ENCODE results near the gene TEX54. TPM values are rescaled to one million over a fixed set of nuclear protein-coding genes. Genes with fewer than 3 reads are reported as not detected.
"Not testable (repeated sequence)": the region's sequence is repeated elsewhere in the genome, so short reads cannot be mapped to it uniquely, and the experiment has no call there.

Gene TEX54
- total RNA-seq, 4 donors from 2014 or later: not detected

DNA sequence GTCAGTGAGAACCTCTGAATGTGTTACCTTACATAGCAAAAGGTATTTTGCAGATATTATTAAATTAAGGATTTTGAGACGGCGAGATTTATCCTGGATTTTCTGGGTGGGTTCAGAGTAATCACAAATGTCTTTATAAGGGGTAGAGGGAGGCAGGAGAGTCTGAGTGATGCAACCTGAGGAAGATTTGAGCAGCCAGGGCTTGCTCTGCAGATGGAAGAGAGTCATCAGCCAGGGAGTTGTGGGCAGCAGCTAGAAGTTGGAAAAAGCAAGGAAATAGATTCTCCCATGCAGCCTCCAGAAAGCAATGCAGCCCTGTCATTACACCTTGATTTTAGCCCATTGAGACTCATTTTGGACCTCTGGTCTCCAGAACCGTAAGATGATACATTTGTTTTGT lies 10.8 kb upstream of the TEX54 start:
- DNase-seq: no peak
- peaks cover 12 to 36% (median 13%) of the 10 kb centered on the region in 3 donors for H3K4me1 ChIP-seq
- intact Hi-C loops (cut with DNase I): no loop called here
- no peaks in the 10 kb centered on the region for H3K27me3 ChIP-seq
- TF ChIP-seq, protein P1, sequence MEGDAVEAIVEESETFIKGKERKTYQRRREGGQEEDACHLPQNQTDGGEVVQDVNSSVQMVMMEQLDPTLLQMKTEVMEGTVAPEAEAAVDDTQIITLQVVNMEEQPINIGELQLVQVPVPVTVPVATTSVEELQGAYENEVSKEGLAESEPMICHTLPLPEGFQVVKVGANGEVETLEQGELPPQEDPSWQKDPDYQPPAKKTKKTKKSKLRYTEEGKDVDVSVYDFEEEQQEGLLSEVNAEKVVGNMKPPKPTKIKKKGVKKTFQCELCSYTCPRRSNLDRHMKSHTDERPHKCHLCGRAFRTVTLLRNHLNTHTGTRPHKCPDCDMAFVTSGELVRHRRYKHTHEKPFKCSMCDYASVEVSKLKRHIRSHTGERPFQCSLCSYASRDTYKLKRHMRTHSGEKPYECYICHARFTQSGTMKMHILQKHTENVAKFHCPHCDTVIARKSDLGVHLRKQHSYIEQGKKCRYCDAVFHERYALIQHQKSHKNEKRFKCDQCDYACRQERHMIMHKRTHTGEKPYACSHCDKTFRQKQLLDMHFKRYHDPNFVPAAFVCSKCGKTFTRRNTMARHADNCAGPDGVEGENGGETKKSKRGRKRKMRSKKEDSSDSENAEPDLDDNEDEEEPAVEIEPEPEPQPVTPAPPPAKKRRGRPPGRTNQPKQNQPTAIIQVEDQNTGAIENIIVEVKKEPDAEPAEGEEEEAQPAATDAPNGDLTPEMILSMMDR (IDR thresholded peaks at IDR 0.05): no peak
- TF ChIP-seq POLR2A (IDR thresholded peaks at IDR 0.05): no peak
- no peak overlapping the region for H3K4me3 ChIP-seq
- H3K36me3 ChIP-seq: no peaks in the 10 kb centered on the region
- 78 to 98% methylated on average over 3 of the region's 3 CpGs for WGBS, 2 donors
- H3K27ac ChIP-seq: no peak overlapping the region
- H3K9me3 ChIP-seq: no peaks in the 10 kb centered on the region

DNA sequence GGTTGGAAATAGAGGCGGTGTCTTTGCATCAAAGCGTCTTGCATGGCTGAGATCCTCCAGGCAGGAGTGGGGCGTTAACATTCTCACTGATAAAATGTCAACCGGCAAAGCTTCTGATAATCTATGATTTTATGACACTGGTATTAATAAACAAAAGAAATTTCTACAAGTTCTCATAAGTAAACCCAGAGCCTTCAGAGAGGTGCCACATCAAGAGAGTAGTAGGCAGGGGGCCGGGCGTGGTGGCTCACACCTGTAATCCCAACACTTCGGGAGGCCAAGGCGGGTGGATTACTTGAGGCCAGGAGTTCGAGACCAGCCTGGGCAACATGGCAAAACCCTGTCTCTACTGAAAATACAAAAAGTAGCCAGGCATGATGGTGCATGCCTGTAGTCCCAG lies 10.2 kb upstream of the TEX54 start:
- H3K27me3 ChIP-seq; H3K36me3 ChIP-seq; DNase-seq; H3K9me3 ChIP-seq; intact Hi-C loops (cut with DNase I): not testable (repeated sequence)
- Histone ChIP-seq H3K27ac (peak overlapping the region; percentile 95 to 99 (median 98)), H3K4me1 (peaks cover 17 to 42% (median 19%) of the 10 kb centered on the region in 3 donors), H3K4me3 (peak overlapping the region; percentile 41 to 93 (median 89))
- 76 to 80% methylated on average over 8 to 9 of the region's 9 CpGs for WGBS, 2 donors

DNA sequence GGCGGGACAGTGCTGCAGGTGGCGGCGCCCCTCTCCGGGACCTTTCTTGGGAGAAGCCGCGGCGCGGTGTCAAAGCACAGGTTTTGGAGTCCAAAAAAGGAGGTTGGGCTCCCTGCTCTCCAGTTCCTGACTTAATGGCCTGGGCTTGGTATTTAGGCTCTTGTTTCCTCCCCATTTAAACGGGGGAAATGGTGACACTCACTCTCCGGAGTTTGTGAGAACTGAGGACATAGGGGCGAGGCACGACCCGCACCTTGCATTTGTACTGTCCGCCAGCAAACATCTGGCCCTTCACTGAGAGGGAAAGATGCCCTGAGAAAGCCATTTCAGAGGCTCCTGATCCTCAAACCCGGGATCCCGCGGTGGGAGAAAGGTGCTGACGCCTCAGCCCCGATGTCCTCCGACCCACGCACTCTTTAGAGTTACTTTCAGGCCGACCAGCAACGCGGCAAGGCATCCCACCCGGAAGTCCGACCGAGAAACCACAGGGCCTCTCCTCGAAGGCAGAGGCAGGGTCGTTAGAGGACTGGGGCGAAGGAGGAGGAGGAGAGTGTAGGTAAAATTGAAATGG lies 9.6 kb upstream of the TEX54 start:
- 3 to 7% methylated on average over 19 to 25 of the region's 30 CpGs for whole genome bisulfite sequencing, 2 donors
- H3K4me1 ChIP-seq: peaks cover 17 to 46% (median 23%) of the 10 kb centered on the region in 3 donors
- peak overlapping the region; percentile 95 to 99 (median 98) for H3K27ac ChIP-seq
- no peak for DNase-seq
- no peaks in the 10 kb centered on the region for H3K36me3 ChIP-seq
- no peak for TF ChIP-seq POLR2A (IDR thresholded peaks at IDR 0.05)
- TF ChIP-seq, protein P1 (IDR thresholded peaks at IDR 0.05): no peak
- H3K9me3 ChIP-seq: no peaks in the 10 kb centered on the region
- intact Hi-C loops (cut with DNase I): no loop called here
- H3K27me3 ChIP-seq: no peaks in the 10 kb centered on the region
- peak overlapping the region; percentile 41 to 93 (median 89) for H3K4me3 ChIP-seq

DNA sequence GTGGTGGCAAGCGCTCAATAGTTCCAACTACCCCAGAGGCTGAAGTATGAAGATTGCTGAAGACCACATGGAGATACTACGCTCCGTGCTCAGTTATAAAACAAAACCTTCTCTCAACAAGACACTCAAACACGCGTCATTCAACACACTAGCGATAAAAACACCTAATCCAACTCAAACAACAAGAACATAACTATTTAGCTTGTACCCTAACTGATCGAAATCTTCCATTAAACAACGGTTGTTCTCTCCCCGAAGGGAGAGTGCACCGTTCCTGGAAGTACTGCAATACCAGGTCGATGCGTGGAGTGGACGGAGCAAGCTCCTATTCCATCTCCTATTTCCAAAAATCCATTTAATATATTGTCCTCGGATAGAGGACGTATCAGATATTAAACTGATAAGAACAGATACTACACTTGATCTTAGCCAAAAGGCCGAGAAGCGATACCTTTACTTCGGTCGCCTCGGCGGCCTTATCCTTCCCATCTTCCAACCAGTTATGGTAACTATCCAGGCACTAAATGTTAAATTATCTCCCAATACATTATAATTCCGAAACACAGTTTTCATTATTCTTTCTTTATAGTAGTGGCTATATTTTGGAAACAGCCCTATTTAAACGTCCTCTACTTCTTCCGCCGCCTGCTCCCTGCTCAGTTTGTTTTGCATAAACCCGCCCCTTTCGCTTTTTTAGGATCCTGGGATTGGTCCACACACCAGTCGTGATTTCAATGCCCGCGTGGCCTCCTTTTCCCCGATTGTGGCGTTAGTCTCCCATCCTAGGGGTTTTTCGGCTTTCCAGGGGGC lies 8.9 kb upstream of the TEX54 start:
- WGBS, 2 donors: 1% methylated on average over 32 to 33 of the region's 33 CpGs
- DNase-seq: peak; percentile 42
- Histone ChIP-seq H3K9me3 (no peaks in the 10 kb centered on the region), H3K4me3 (peak overlapping the region; percentile 82 to 93 (median 89)), H3K4me1 (peaks cover 17 to 52% (median 23%) of the 10 kb centered on the region in 3 donors), H3K36me3 (peaks cover 0 to 2% (median 0%) of the 10 kb centered on the region in 3 donors), H3K27ac (peak overlapping the region; percentile 95 to 99 (median 98)), H3K27me3 (no peaks in the 10 kb centered on the region)
- peak; percentile 60 to 100 (median 96) for TF ChIP-seq POLR2A (IDR thresholded peaks at IDR 0.05)
- TF ChIP-seq, protein P1 (IDR thresholded peaks at IDR 0.05): peak in 3 of 6 experiments; percentile 6 to 23 (median 15)
- intact Hi-C loops (cut with DNase I): no loop called here

DNA sequence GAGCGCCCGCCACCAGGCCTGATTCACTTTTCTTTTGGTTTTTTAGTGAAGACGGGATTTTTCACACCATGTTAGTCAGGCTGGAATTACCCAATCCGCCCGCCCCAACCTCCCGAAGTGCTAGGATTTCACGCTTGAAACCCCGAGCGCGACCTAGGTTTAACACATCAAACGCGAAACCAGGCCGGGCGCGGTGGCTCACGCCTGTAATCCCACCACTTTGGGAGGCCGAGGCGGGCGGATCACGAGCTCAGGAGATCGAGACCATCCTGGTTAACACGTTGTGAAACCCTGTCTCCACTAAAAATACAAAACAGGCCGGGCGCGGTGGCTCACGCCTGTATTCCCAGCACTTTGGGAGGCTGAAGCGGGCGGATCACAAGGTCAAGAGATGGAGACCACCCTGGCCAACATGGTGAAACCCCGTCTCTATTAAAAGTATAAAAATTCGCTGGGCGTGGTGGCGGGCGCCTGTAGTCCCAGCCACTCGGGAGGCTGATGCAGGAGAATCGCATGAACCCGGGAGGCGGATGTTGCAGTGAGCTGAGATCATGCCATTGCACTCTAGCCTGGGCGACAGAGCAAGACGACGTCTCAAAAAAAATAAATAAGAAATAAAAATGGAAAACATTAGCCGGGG lies 8.2 kb upstream of the TEX54 start:
- H3K36me3 ChIP-seq; DNase-seq; H3K9me3 ChIP-seq; H3K27me3 ChIP-seq; intact Hi-C loops (cut with DNase I): not testable (repeated sequence)
- WGBS, 2 donors: 0 to 1% methylated on average over 27 to 37 of the region's 41 CpGs
- Histone ChIP-seq H3K4me3 (peak overlapping the region; percentile 82 to 93 (median 89)), H3K4me1 (peaks cover 17 to 52% (median 23%) of the 10 kb centered on the region in 3 donors), H3K27ac (peak overlapping the region; percentile 95 to 99 (median 98))

All from esophagus squamous epithelium (tissue), 5 donors.